HG03460 (cell line): ENCODE results near the gene KRT78.

ENCODE experiments used
- ATAC-seq: cut with Tn5 transposase; IDR thresholded peaks from one replicate; pipeline ENCODE4 v1.9.1; 2021; ENCODE audit not compliant: unreplicated experiment

The KRT78 gene

GRCh38 chr12:52838609-52839435, 10.0 kb downstream of the KRT78 start:
- ATAC-seq = no peak

- no peak for ATAC-seq
Measured at GRCh38 chr12:52837781-52838608, 10.8 kb downstream of the KRT78 start.

- no peak for ATAC-seq
Measured at GRCh38 chr12:52837413-52837741, 11.4 kb downstream of the KRT78 start.

GRCh38 chr12:52836491-52837412, 12.0 kb downstream of the KRT78 start:
- ATAC-seq = no peak

GRCh38 chr12:52836042-52836466, 12.7 kb downstream of the KRT78 start:
- no peak for ATAC-seq

GRCh38 chr12:52835271-52836041, 13.3 kb downstream of the KRT78 start:
- no peak for ATAC-seq

- no peak for ATAC-seq
Measured at GRCh38 chr12:52834727-52835001, 14.1 kb downstream of the KRT78 start.

- ATAC-seq = no peak
Measured at GRCh38 chr12:52833922-52834726, 14.7 kb downstream of the KRT78 start, which contains the start of gene KRT79. Gene KRT79 (minus strand): TSS chr12:52834311. CDS start chr12:52834260, 51 bp downstream.

- no peak for ATAC-seq
Measured at GRCh38 chr12:52832985-52833905, 15.5 kb downstream of the KRT78 start.

GRCh38 chr12:52832451-52832850, 16.3 kb downstream of the KRT78 start:
- ATAC-seq = no peak

GRCh38 chr12:52831251-52831650, 17.5 kb downstream of the KRT78 start:
- no peak for ATAC-seq

GRCh38 chr12:52829986-52830770, 18.6 kb downstream of the KRT78 start:
- no peak for ATAC-seq

GRCh38 chr12:52828591-52829021, 20.2 kb downstream of the KRT78 start:
- no peak for ATAC-seq

- no peak for ATAC-seq
Measured at GRCh38 chr12:52828156-52828555, 20.6 kb downstream of the KRT78 start.

GRCh38 chr12:52827499-52828090, 21.2 kb downstream of the KRT78 start:
- ATAC-seq = no peak

GRCh38 chr12:52826611-52827498, 21.9 kb downstream of the KRT78 start:
- no peak for ATAC-seq
